ENCODE measurements around the gene ATG7. TPM values are rescaled to one million over a fixed set of nuclear protein-coding genes. Genes with fewer than 3 reads are reported as not detected.
A peak's percentile ranks its signal among the peaks of the same experiment; 100 is the strongest.

ATG7 gene
- total RNA-seq, 5 donors from 2014 or later (not counting 1 experiment from before 2014, with no cell fraction given) = 29.0 to 39.3 (median 37.4) TPM

DNA sequence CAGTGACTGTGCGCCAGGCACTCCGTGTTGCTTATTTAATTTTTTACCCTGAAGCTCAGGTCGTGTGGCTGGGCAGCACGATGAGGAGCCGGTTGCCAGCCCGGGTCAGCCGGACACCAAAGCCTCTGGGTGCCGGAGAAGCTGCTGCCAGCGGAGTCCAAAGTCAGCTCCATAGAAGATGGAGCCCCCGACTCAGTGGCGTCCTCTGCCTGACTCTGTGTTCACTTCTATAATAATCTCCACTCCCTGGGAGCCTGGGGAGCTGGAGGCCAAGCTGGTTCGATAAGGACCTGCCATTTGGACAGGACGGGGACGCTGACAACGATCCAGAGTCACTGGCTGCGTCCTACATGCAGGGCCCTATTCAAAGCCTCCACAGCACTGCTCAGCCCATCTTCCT, 292.9 kb downstream of the ATG7 start:
- POLR2A ChIA-PET = no interaction called here
- DNase-seq = no peak
- peaks cover 20 to 45% of the 10 kb centered on the region in 2 donors for H3K36me3 ChIP-seq (ENCODE audit: control insufficient read depth in 2 of 2, extremely low read depth in 1 of 2, insufficient read depth in 1 of 2, low read length in 1 of 2)

DNA sequence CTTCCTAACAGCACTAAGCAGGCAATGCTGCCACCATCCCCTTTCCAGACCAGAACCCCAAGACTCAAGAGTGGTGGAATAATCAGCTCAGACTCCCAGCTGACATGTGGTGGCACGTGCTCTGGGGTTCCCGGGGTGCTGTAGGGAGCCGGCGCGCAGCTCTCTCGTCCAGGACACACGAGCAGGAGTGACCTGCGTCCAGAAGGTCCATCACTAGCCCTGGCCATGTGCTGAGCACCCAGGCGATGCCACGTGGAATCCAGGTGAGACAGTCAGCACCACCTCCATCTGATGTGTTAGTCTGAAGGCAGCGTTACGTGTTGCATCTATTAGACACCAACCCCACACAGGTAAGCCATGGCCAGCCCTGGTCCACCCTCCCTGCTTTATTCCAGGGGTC, 293.3 kb downstream of the ATG7 start:
- ATAC-seq (replicated peaks in 1 of 4) = no peak
- H3K36me3 ChIP-seq (ENCODE audit: control insufficient read depth in 2 of 2, extremely low read depth in 1 of 2, insufficient read depth in 1 of 2, low read length in 1 of 2) = peaks cover 16 to 41% of the 10 kb centered on the region in 2 donors
- WGBS (ENCODE audit: insufficient coverage) = 94% methylated on average over 9 of the region's 12 CpGs
- no peaks in the 10 kb centered on the region for H3K9me3 ChIP-seq
- no peak overlapping the region for H3K27ac ChIP-seq (ENCODE audit: low read length)
- no peak overlapping the region for H3K4me3 ChIP-seq (ENCODE audit: control insufficient read depth in 1 of 2, extremely low read depth in 1 of 2, low read length in 1 of 2)
- Mint-ChIP-seq H3K4me1 (peaks cover 0 to 5% (median 0%) of the 10 kb centered on the region in 3 donors), H3K27ac (no peak overlapping the region), H3K36me3 (peaks cover 19% of the 10 kb centered on the region), H3K9me3 (no peaks in the 10 kb centered on the region), H3K4me3 (no peak overlapping the region), H3K27me3 (no peaks in the 10 kb centered on the region)
- ChIA-PET CTCF (no interaction called here), POLR2A (no interaction called here)
- no peaks in the 10 kb centered on the region for H3K27me3 ChIP-seq (replicated peaks in 1 of 2; ENCODE audit: control insufficient read depth in 2 of 2, extremely low read depth in 1 of 2, insufficient read depth in 2 of 2, low read length in 1 of 2)
- DNase-seq = no peak
- peaks cover 0 to 6% of the 10 kb centered on the region in 2 experiments for H3K4me1 ChIP-seq (ENCODE audit: control insufficient read depth in 1 of 2, extremely low read depth in 1 of 2, insufficient read depth in 2 of 2, low read length in 2 of 2)

More for the DNA sequence above, 292.9 kb downstream of the ATG7 start:
- no peaks in the 10 kb centered on the region for H3K27me3 ChIP-seq (replicated peaks in 1 of 2; ENCODE audit: control insufficient read depth in 2 of 2, extremely low read depth in 1 of 2, insufficient read depth in 2 of 2, low read length in 1 of 2)
- ATAC-seq (replicated peaks in 1 of 4) = no peak
- H3K27ac ChIP-seq (ENCODE audit: low read length) = no peak overlapping the region
- H3K4me1 Mint-ChIP-seq = peaks cover 0 to 2% (median 0%) of the 10 kb centered on the region in 3 donors
- H3K27ac Mint-ChIP-seq = no peak overlapping the region
- H3K9me3 Mint-ChIP-seq = no peaks in the 10 kb centered on the region
- H3K4me3 ChIP-seq (ENCODE audit: control insufficient read depth in 1 of 2, extremely low read depth in 1 of 2, low read length in 1 of 2) = no peak overlapping the region
- H3K27me3 Mint-ChIP-seq = no peaks in the 10 kb centered on the region
- CTCF ChIA-PET = no interaction called here
- H3K9me3 ChIP-seq = no peaks in the 10 kb centered on the region
- H3K4me1 ChIP-seq (ENCODE audit: control insufficient read depth in 1 of 2, extremely low read depth in 1 of 2, insufficient read depth in 2 of 2, low read length in 2 of 2) = peaks cover 0 to 6% of the 10 kb centered on the region in 2 experiments
- H3K4me3 Mint-ChIP-seq = no peak overlapping the region
- 97% methylated on average over 15 of the region's 16 CpGs for WGBS (ENCODE audit: insufficient coverage)
- H3K36me3 Mint-ChIP-seq = peaks cover 19% of the 10 kb centered on the region

DNA sequence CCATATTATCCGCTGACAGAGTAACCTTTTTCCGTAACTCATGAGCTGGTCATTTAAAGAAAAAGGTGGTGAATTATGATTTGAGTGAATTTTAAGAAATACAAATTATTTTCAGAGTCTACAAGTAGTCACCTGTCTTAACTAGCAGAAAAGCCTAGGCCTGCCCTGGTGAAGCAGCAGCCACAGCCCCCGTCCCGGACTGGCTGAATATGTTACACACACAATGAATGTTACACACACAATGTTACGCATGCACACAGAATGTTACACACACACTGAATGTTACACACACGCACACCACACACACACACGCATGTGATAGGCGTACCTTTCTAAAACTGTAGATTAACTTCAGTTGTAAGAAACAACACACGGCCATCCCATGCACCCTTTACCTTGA, 293.7 kb downstream of the ATG7 start:
- ChIA-PET CTCF (no interaction called here), POLR2A (no interaction called here)
- Histone ChIP-seq H3K36me3 (ENCODE audit: control insufficient read depth in 2 of 2, extremely low read depth in 1 of 2, insufficient read depth in 1 of 2, low read length in 1 of 2) (peaks cover 20 to 41% of the 10 kb centered on the region in 2 donors), H3K9me3 (no peaks in the 10 kb centered on the region), H3K27ac (ENCODE audit: low read length) (no peak overlapping the region), H3K4me3 (ENCODE audit: control insufficient read depth in 1 of 2, extremely low read depth in 1 of 2, low read length in 1 of 2) (no peak overlapping the region), H3K27me3 (replicated peaks in 1 of 2; ENCODE audit: control insufficient read depth in 2 of 2, extremely low read depth in 1 of 2, insufficient read depth in 2 of 2, low read length in 1 of 2) (no peaks in the 10 kb centered on the region), H3K4me1 (ENCODE audit: control insufficient read depth in 1 of 2, extremely low read depth in 1 of 2, insufficient read depth in 2 of 2, low read length in 2 of 2) (peaks cover 0 to 6% of the 10 kb centered on the region in 2 experiments)
- Mint-ChIP-seq H3K9me3 (no peaks in the 10 kb centered on the region), H3K27me3 (no peaks in the 10 kb centered on the region), H3K4me3 (no peak overlapping the region), H3K4me1 (peaks cover 0 to 9% (median 0%) of the 10 kb centered on the region in 3 donors), H3K36me3 (peaks cover 19% of the 10 kb centered on the region), H3K27ac (no peak overlapping the region)
- no peak for DNase-seq
- no peak for ATAC-seq (replicated peaks in 1 of 4)
- WGBS (ENCODE audit: insufficient coverage) = 96% methylated on average over 7 of the region's 9 CpGs

DNA sequence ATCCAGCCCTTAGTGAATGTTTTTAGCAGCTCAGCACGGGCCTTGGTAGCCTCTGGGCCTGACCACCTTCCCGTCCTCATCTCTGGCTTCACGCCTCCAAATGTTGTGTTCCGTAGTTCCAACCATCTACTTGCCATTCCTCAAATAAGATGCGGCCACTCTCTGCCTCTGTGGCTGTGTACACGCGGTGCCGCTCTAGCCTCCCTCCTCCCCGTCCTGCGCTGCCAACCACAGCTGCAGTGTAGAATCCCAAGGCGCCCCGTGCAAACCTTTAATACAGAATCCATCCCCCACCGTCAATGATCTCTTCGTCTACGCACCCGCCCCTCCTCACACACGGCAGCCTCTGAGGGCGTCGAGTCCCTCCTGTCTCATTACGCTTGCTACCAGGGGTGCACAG, 294.3 kb downstream of the ATG7 start:
- peaks cover 0 to 6% of the 10 kb centered on the region in 2 experiments for H3K4me1 ChIP-seq (ENCODE audit: control insufficient read depth in 1 of 2, extremely low read depth in 1 of 2, insufficient read depth in 2 of 2, low read length in 2 of 2)
- Mint-ChIP-seq H3K36me3 (peaks cover 19% of the 10 kb centered on the region), H3K27ac (no peak overlapping the region), H3K9me3 (no peaks in the 10 kb centered on the region), H3K4me1 (peaks cover 0 to 9% (median 0%) of the 10 kb centered on the region in 3 donors), H3K27me3 (no peaks in the 10 kb centered on the region), H3K4me3 (no peak overlapping the region)
- CTCF ChIA-PET = interaction anchor here in 1 of 2 donors (0.6 kb wide), 1 partner anchor 47 kb away, joined by 3 read pairs; no protein-coding TSS in a partner anchor
- ATAC-seq (replicated peaks in 1 of 4) (no peak), DNase-seq (no peak)
- no peaks in the 10 kb centered on the region for H3K9me3 ChIP-seq
- H3K4me3 ChIP-seq (ENCODE audit: control insufficient read depth in 1 of 2, extremely low read depth in 1 of 2, low read length in 1 of 2) = no peak overlapping the region
- POLR2A ChIA-PET = no interaction called here
- H3K27me3 ChIP-seq (replicated peaks in 1 of 2; ENCODE audit: control insufficient read depth in 2 of 2, extremely low read depth in 1 of 2, insufficient read depth in 2 of 2, low read length in 1 of 2) = no peaks in the 10 kb centered on the region
- 98% methylated on average over 20 of the region's 20 CpGs for WGBS (ENCODE audit: insufficient coverage)
- no peak overlapping the region for H3K27ac ChIP-seq (ENCODE audit: low read length)
- H3K36me3 ChIP-seq (ENCODE audit: control insufficient read depth in 2 of 2, extremely low read depth in 1 of 2, insufficient read depth in 1 of 2, low read length in 1 of 2) = peaks cover 23 to 41% of the 10 kb centered on the region in 2 donors

DNA sequence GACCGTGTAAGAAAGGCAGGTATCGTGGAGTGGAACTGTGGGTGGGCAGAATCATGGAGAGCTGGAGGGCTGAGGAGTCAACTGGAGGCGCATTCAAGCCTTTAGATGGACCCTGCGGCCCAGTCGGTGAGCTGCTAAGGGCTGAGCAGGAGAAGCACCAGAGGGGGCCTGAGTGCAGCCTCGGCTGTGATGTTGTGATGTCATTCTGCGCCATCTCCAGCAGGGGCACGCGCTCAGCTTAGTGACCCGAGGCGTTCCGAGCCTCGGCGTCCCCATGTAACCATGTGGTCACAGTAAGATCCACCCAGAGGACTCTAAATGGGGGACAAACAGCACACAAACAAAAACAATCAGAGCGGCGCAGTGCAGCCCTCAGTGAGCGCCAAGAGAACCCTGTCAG, 294.7 kb downstream of the ATG7 start:
- H3K9me3 Mint-ChIP-seq = no peaks in the 10 kb centered on the region
- ATAC-seq (replicated peaks in 1 of 4) (no peak), DNase-seq (no peak)
- Histone ChIP-seq H3K36me3 (ENCODE audit: control insufficient read depth in 2 of 2, extremely low read depth in 1 of 2, insufficient read depth in 1 of 2, low read length in 1 of 2) (peaks cover 23 to 41% of the 10 kb centered on the region in 2 donors), H3K27me3 (replicated peaks in 1 of 2; ENCODE audit: control insufficient read depth in 2 of 2, extremely low read depth in 1 of 2, insufficient read depth in 2 of 2, low read length in 1 of 2) (no peaks in the 10 kb centered on the region), H3K4me1 (ENCODE audit: control insufficient read depth in 1 of 2, extremely low read depth in 1 of 2, insufficient read depth in 2 of 2, low read length in 2 of 2) (peaks cover 0 to 6% of the 10 kb centered on the region in 2 experiments), H3K27ac (ENCODE audit: low read length) (no peak overlapping the region), H3K9me3 (no peaks in the 10 kb centered on the region), H3K4me3 (ENCODE audit: control insufficient read depth in 1 of 2, extremely low read depth in 1 of 2, low read length in 1 of 2) (no peak overlapping the region)
- H3K4me1 Mint-ChIP-seq = peaks cover 0 to 9% (median 0%) of the 10 kb centered on the region in 3 donors
- no peak overlapping the region for H3K27ac Mint-ChIP-seq
- ChIA-PET POLR2A (no interaction called here), CTCF (interaction anchor here in 1 of 2 donors (0.6 kb wide), 1 partner anchor 48 kb away, joined by 3 read pairs; no protein-coding TSS in a partner anchor)
- no peak overlapping the region for H3K4me3 Mint-ChIP-seq
- H3K36me3 Mint-ChIP-seq = peaks cover 19% of the 10 kb centered on the region
- no peaks in the 10 kb centered on the region for H3K27me3 Mint-ChIP-seq
- WGBS (ENCODE audit: insufficient coverage) = 92% methylated on average over 10 of the region's 17 CpGs

DNA sequence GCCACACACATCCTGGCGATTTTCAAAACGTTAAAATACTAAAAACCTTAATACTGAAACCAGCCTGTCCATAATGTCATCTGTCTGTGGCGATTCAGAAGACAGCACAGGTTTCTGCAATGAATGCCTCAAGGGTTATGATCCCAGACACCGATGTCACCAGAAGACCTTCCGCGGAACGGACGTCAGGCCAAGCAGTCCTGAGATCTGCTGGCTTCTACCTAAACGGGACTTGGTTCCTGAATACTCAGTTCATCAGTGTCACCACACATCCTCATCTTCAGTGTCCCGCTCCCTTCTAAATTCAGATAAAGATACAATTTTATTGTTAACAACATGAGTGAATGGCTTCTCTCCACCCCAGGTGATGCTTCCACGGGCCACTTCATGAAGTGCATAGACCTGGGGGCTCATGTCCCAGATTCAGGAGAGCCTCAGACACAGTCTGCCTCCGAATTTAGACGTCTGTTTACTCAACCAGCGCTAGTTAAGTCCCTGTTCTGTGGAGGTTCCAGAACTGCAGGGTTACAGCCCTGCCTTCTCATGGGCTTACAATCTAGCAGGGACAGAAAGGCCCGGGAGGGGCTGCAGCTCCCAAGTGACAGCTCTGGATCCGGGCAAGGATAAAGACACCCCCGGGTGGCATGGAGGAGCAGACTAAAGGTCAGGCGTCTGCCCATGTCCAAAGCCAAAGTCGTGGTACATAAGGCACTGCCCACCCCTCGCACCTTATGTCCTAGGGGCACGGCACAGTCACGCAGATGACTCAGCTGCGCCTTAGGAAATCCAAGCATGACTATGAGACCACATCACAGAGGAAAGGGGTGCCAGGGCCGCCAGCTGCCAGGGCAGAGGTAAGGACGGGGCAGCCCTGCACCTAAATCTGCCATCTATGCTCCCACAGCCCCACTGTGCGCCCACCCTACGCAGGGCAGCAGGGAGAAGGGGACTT, 295.6 kb downstream of the ATG7 start:
- CTCF ChIA-PET = no interaction called here
- Histone ChIP-seq H3K4me1 (ENCODE audit: control insufficient read depth in 1 of 2, extremely low read depth in 1 of 2, insufficient read depth in 2 of 2, low read length in 2 of 2) (peaks cover 0 to 6% of the 10 kb centered on the region in 2 experiments), H3K27me3 (replicated peaks in 1 of 2; ENCODE audit: control insufficient read depth in 2 of 2, extremely low read depth in 1 of 2, insufficient read depth in 2 of 2, low read length in 1 of 2) (no peaks in the 10 kb centered on the region), H3K4me3 (ENCODE audit: control insufficient read depth in 1 of 2, extremely low read depth in 1 of 2, low read length in 1 of 2) (no peak overlapping the region), H3K36me3 (ENCODE audit: control insufficient read depth in 2 of 2, extremely low read depth in 1 of 2, insufficient read depth in 1 of 2, low read length in 1 of 2) (peaks cover 26 to 33% of the 10 kb centered on the region in 2 donors), H3K9me3 (no peaks in the 10 kb centered on the region), H3K27ac (ENCODE audit: low read length) (no peak overlapping the region)
- ATAC-seq (replicated peaks in 1 of 4) (no peak), DNase-seq (no peak)
- 91% methylated on average over 19 of the region's 27 CpGs for WGBS (ENCODE audit: insufficient coverage)
- H3K27ac Mint-ChIP-seq = peak overlapping the region in 1 of 2 donors; percentile 28
- H3K9me3 Mint-ChIP-seq = no peaks in the 10 kb centered on the region
- peaks cover 0 to 16% (median 7%) of the 10 kb centered on the region in 3 donors for H3K4me1 Mint-ChIP-seq
- no peak overlapping the region for H3K4me3 Mint-ChIP-seq
- no peaks in the 10 kb centered on the region for H3K27me3 Mint-ChIP-seq
- H3K36me3 Mint-ChIP-seq = peaks cover 22% of the 10 kb centered on the region
- POLR2A ChIA-PET = no interaction called here

Data from T-cell (primary cell).